HG03565 (cell line): ENCODE measurements around the gene PROCA1.

Source experiments
- ATAC-seq: cut with Tn5 transposase; IDR thresholded peaks from one replicate; pipeline ENCODE4 v1.9.1; 2021; ENCODE audit warnings: mild to moderate bottlenecking, moderate library complexity; ENCODE audit not compliant: unreplicated experiment

PROCA1 gene

GRCh38 chr17:28711723-28712031, at the start of gene PROCA1:
PROCA1 (minus strand) TSS chr17:28711888; CDS start chr17:28711660, 228 bp downstream.
- no peak for ATAC-seq

GRCh38 chr17:28760601-28761562, 49.2 kb upstream of the PROCA1 start:
- no peak for ATAC-seq

- ATAC-seq: no peak
Observed at GRCh38 chr17:28759256-28759865, 47.7 kb upstream of the PROCA1 start.

- ATAC-seq: no peak
Observed at GRCh38 chr17:28758411-28759121, 46.9 kb upstream of the PROCA1 start.

- no peak for ATAC-seq
Observed at GRCh38 chr17:28756049-28756804, 44.5 kb upstream of the PROCA1 start.

- ATAC-seq: no peak
Observed at GRCh38 chr17:28755486-28755885, 43.8 kb upstream of the PROCA1 start.

- no peak for ATAC-seq
Observed at GRCh38 chr17:28751600-28752366, 40.1 kb upstream of the PROCA1 start.

GRCh38 chr17:28750178-28751047, 38.7 kb upstream of the PROCA1 start:
- peak; percentile 72 for ATAC-seq

- ATAC-seq: no peak
Observed at GRCh38 chr17:28749516-28750177, 38.0 kb upstream of the PROCA1 start.

- ATAC-seq: no peak
Observed at GRCh38 chr17:28748852-28749515, 37.3 kb upstream of the PROCA1 start.

GRCh38 chr17:28747801-28748750, 36.4 kb upstream of the PROCA1 start:
- no peak for ATAC-seq

- no peak for ATAC-seq
Observed at GRCh38 chr17:28747051-28747691, 35.5 kb upstream of the PROCA1 start.

GRCh38 chr17:28746611-28747050, 34.9 kb upstream of the PROCA1 start:
- no peak for ATAC-seq

- ATAC-seq: no peak
Observed at GRCh38 chr17:28745786-28746411, 34.2 kb upstream of the PROCA1 start.

GRCh38 chr17:28744972-28745785, 33.5 kb upstream of the PROCA1 start:
- ATAC-seq: no peak
